HG03039 (cell line): ENCODE data around the gene MTHFD1L.

ENCODE experiments used
- ATAC-seq: cut with Tn5 transposase; IDR thresholded peaks from one replicate; pipeline ENCODE4 v1.9.1; 2021; ENCODE audit warnings: mild to moderate bottlenecking, moderate library complexity; ENCODE audit not compliant: unreplicated experiment

Gene MTHFD1L

GRCh38 chr6:151087861-151088598 lies 222.5 kb downstream of the MTHFD1L start:
- no peak for ATAC-seq

GRCh38 chr6:151088599-151088935 lies 223.1 kb downstream of the MTHFD1L start:
- ATAC-seq = no peak

DNA sequence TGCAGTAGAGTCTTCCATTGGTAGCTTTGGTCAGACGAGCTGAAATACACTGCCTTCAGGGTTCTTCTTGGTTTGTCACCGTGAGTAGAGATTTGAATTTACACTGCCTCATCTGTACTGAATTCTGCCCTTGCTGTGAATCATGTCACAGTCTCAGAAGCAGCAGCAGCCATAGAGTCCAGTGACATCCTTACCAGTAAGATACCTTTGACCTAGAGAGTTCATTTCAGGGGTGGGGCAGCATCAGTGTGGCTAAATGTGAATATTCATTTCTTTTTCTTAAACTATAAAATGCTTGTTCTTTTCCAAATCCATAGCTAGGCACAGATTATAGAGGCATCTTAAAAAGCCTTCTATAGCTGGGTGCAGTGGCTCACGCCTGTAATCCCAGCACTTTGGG lies 223.5 kb downstream of the MTHFD1L start:
- no peak for ATAC-seq

- no peak for ATAC-seq
Observed at GRCh38 chr6:151089978-151090377, 224.5 kb downstream of the MTHFD1L start.

DNA sequence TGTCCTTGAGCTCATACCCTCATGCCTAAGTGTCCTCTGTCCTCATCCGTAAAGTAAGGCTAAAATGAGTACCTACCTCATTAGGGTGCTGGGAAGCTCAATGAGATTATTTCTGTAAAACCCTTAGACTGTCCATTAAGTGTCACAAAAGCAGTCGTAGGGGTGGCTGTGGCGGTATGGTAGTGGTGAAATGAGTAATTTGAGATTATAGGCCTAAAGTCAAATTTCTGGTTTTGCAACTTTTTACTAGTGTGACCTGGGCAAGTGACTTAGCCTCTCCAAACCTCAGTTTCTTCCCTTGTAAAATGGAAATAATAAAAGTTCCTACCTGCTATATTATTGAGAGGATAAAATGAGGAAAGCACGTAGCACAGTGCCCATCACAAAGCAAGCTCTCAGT lies 226.1 kb downstream of the MTHFD1L start:
- no peak for ATAC-seq

DNA sequence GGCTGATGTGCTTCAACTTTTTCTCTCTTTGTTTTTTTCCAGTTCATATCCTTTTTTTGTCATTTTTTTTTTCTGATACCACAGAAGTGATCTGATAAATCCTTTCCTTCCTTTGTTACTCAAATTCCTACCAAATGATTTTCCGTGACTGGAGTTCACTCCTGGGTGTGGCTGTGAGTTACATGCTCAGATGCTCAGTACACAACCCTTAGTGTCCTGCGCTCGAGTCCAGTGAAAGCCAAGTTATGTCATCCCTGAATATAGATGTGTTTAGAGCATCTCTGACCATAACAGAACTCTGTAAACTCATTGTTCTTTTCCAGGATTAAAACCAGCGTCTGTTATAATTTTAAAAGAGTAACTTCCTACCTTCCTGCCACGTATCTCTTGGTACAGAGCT lies 227.1 kb downstream of the MTHFD1L start:
- ATAC-seq = no peak

DNA sequence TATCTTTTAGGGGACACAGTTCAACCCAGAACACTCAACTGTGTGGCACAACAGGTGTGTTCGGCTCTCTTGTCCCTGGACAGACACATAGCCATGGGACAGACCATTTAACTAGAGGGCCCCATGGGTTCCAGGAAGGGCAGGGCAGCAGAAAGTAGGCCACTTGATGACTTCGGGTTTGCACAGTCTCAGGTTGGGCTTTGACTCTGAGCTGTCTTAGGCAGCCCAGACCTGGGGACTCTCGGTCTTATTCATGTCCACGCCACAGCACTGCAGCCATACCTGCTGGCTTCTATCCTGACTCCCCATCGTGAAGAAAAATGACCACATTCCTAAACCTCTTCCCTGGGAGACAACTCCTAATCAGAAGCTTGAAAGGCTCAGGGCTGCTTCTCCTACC lies 228.2 kb downstream of the MTHFD1L start:
- no peak for ATAC-seq

DNA sequence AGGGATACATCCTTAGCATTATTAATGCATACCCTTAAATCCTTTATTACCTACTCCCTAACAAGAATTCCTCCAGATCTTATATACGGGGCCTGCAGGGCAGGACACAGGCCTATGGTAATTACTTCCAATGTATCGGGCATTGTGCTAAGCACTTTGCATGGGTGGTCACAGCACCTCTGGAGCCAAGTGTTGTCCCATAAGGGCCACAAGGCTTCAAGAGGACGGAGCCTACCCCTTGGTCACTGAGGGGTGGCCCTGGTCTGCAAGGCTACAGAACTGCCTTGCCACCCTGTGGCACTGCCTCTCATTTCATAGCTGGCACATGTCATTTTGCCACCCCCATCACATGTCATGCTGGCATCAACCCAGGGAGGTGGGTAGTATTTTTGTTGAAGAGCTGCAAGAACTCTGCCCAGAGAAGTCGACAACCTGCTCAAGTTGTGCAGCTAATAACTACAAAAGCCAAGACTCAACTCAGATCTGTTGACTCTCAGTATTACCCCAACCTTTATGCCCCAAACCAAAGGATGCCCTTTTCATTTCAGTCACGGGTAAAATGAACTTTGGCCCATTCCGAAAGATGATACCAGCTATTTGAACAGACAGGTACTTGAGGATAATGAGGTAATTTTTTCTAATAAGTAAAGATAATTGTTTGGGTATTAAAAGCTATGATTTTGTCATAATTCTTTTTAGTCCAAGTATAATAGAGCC lies 230.2 kb downstream of the MTHFD1L start:
- ATAC-seq = no peak

DNA sequence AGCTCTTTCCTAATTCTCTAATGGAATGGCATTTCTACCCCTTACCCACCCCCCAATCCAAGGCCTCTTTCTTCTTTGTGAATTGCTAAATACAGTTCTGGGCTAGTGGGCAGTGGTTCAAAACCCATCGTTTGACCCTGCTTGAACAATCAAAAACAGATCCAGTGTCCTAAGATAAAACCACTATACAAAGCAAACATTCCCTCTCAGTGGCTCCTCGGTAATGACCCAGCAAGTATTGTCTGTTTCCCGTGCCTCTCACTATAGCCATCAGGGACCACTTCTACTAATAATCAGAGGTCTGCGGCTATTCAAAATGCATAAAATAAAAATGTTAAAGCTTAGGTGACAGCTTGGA lies 230.7 kb downstream of the MTHFD1L start:
- no peak for ATAC-seq

DNA sequence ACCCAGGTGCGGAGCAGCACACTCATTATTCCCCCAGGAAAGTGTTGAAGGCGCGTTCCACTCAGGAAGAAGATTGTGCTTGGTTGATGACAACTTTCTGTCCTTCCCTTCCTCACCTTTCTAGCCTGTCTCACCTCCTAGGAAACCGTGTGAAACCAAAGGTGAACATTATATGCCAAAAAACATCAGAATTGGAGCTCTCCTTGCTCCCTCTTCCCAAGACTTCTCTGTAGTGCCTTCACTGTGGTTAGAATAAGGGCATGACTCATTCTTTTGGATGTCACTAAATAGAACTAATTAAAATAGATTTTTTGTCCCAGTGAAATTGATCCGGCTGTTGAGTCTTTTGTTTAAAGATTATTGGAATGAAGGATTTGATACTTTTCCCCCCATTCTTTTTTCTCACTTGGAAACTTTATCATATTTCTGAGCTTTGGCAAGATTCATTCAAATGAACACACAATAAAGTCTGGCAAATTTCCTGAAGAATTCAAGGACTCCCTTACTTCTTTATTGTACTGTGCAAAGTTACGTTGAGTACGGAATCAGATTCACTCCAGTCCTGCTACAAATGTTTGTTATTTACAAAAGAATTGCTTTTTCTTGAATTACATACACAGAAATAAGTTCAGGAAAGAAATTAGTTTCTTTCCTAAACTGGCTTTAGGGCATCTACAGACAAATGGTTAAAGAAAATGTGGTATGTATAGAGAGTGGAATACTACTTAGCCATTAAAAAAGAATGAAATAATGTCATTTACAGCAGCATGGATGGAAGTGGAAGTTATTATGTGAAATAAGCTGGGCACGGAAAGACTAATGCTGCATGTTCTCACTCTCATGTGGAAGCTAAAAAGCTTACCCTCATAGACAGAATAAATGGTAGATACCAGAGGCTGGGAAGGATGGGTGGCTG lies 231.4 kb downstream of the MTHFD1L start:
- ATAC-seq = no peak

DNA sequence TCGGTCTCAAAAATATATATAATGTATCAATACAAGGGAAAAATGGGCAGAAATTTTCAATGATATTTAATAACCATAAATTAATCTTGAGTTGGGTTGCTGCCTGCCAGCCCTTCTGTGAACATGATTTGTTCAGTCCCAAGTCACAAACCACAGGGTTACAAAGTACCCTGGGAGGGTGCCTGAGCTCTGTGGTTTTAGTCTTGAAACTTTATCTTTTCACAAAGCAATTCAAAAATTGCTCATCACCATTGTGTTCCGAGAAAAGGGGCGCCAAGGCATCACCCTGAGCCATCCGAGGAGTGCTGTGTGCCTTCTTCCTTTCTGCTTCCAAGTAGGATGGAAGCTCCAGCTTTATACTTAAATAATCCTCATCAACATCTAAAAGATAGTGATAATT lies 232.7 kb downstream of the MTHFD1L start:
- ATAC-seq = no peak

- ATAC-seq = no peak
Observed at GRCh38 chr6:151100326-151100725, 234.8 kb downstream of the MTHFD1L start.

GRCh38 chr6:151101161-151101815 lies 235.8 kb downstream of the MTHFD1L start:
- ATAC-seq = no peak

DNA sequence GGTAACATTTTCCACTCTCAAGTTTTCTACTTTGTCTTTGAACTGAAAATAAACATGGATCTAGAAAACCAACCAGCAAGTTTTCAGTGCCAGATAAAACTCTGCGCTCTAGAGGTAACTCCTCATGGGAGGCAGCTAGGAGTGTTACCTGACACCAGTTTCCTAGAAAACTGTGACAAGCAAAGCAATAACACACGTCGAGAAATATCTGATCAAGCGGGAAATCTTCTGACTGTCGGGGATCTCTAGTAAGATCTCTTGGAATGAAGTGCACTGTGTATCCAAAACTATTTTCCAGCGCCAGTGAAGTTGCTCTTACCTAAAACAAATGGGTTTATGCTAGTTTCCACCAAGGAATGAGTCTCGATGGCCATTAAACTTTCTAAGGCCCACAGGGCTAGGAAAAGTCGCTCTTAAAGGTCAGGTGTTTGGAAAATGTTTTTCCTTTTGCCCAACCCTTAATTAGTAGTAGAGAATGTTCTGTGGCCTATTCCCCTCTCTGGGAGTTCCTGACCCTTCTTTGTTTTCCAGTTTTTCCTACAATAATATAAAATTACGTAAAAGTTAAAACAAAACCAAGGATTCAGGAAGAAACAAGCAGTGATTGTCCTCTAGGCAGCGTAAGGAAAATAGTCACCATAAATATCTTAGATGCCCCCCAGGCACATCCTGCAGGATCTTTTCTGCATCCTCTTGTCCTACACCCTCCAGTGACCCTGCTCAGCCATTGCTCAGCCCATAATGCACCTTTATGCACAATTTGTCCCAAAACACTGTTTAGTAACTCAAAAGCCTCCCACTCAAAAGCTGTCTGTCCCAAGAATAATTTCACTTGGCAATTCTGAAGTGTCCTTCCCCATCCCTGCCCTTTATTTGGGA lies 236.6 kb downstream of the MTHFD1L start:
- ATAC-seq = no peak

DNA sequence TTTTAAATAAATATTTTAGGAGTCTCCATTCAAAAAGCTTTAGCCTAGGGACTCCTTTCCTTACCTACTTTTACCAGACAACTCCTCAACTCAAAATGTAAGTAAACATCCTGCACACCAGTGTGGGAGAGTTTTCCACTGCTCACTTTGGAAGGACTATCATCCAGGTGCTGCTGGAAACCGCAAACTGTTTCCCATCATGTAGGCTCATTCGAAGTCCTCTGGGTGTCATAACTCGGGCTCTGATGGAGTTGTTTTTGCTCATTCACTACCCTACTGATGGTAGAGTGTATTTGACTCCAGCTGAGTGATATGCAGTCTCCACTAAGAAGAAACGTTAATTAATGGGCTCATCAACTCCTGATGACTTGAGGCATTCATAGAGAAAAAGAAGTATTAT lies 237.8 kb downstream of the MTHFD1L start:
- ATAC-seq = no peak

DNA sequence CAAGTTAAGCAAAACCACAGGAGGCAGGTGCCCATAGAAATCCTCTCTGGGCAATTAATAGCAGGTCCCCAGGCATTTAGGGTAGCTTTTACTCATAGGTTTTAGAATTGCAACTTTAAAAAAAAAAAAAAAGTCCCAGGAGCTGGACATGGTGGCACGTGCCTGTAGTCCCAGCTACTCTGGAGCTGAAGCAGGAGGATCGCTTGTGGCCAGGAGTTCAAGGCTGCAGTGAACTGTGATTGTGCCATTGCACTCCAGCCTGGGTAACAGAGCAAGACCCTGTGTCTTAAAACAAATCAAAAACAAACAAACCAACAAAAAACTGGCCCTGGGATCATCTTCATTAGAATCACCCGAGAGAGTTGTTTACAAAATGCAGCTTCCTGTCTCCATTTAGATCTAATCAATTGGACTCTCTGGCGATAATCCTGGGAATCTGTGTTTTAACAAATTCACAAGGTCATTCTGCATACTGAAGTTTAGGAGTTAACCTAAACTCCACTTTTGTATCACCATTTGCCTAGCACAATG lies 242.5 kb downstream of the MTHFD1L start:
- ATAC-seq = no peak

- no peak for ATAC-seq
Observed at GRCh38 chr6:151108548-151108947, 243.0 kb downstream of the MTHFD1L start.

DNA sequence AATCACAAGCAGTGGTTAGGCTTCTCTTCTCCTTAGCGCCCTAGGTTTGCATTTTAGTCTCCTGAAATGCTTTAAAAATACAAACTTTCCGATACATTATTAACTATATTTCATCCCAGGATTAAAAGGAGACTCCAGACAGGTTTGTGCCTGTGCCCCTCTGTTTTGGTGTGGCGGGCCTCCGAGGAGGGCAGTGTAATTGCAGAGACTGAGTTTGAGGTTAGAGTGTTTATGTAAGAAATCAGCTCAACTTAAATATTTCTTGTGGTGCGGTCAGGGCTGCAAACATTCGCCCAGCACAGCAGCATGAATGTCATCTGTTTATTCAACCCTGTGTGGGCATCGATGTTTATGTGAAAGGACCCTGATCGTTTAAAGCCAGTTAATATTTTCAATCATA lies 243.9 kb downstream of the MTHFD1L start:
- ATAC-seq = no peak

GRCh38 chr6:151109869-151110575 lies 244.5 kb downstream of the MTHFD1L start:
- no peak for ATAC-seq

- no peak for ATAC-seq
Observed at GRCh38 chr6:151110576-151110905, 245.0 kb downstream of the MTHFD1L start.
